Measurements from ENCODE around the gene ATP6V1A. TPM values are rescaled to one million over a fixed set of nuclear protein-coding genes. Genes with fewer than 3 reads are reported as not detected.

The ATP6V1A gene
- total RNA-seq, 5 donors from 2014 or later (not counting 1 experiment from before 2014, with no cell fraction given), result 14.9 to 23.7 (median 17.8) TPM

- Histone ChIP-seq H3K27ac (ENCODE audit: low read length) (no peak overlapping the region), H3K9me3 (no peaks in the 10 kb centered on the region), H3K4me1 (ENCODE audit: control insufficient read depth in 1 of 2, extremely low read depth in 1 of 2, insufficient read depth in 2 of 2, low read length in 2 of 2) (no peaks in the 10 kb centered on the region), H3K27me3 (replicated peaks in 1 of 2; ENCODE audit: control insufficient read depth in 2 of 2, extremely low read depth in 1 of 2, insufficient read depth in 2 of 2, low read length in 1 of 2) (no peaks in the 10 kb centered on the region), H3K4me3 (ENCODE audit: control insufficient read depth in 1 of 2, extremely low read depth in 1 of 2, low read length in 1 of 2) (no peak overlapping the region), H3K36me3 (ENCODE audit: control insufficient read depth in 2 of 2, extremely low read depth in 1 of 2, insufficient read depth in 1 of 2, low read length in 1 of 2) (peaks cover 0 to 42% of the 10 kb centered on the region in 2 donors)
- Mint-ChIP-seq H3K4me1 (no peaks in the 10 kb centered on the region), H3K9me3 (no peaks in the 10 kb centered on the region), H3K4me3 (no peak overlapping the region), H3K27me3 (no peaks in the 10 kb centered on the region), H3K27ac (no peak overlapping the region), H3K36me3 (peaks cover 34% of the 10 kb centered on the region)
- POLR2A ChIA-PET, result no interaction called here
- 88% methylated on average over 3 of the region's 4 CpGs for WGBS (ENCODE audit: insufficient coverage)
- ATAC-seq (replicated peaks in 1 of 4) (no peak), DNase-seq (no peak)
- CTCF ChIA-PET, result interaction anchor here (0.6 to 1.6 kb wide), 3 partner anchors 45 to 49 kb away, joined by 4 to 5 read pairs (median 4); no protein-coding TSS in a partner anchor
Observed at GRCh38 chr3:113794526-113794925, 47.7 kb downstream of the ATP6V1A start.

- Mint-ChIP-seq H3K4me3 (no peak overlapping the region), H3K36me3 (peaks cover 40% of the 10 kb centered on the region), H3K4me1 (no peaks in the 10 kb centered on the region), H3K9me3 (no peaks in the 10 kb centered on the region), H3K27ac (no peak overlapping the region), H3K27me3 (no peaks in the 10 kb centered on the region)
- no peak for ATAC-seq (replicated peaks in 1 of 4)
- Histone ChIP-seq H3K9me3 (no peaks in the 10 kb centered on the region), H3K27ac (ENCODE audit: low read length) (no peak overlapping the region), H3K4me3 (ENCODE audit: control insufficient read depth in 1 of 2, extremely low read depth in 1 of 2, low read length in 1 of 2) (no peak overlapping the region), H3K27me3 (replicated peaks in 1 of 2; ENCODE audit: control insufficient read depth in 2 of 2, extremely low read depth in 1 of 2, insufficient read depth in 2 of 2, low read length in 1 of 2) (no peaks in the 10 kb centered on the region), H3K36me3 (ENCODE audit: control insufficient read depth in 2 of 2, extremely low read depth in 1 of 2, insufficient read depth in 1 of 2, low read length in 1 of 2) (peaks cover 2 to 45% of the 10 kb centered on the region in 2 donors), H3K4me1 (ENCODE audit: control insufficient read depth in 1 of 2, extremely low read depth in 1 of 2, insufficient read depth in 2 of 2, low read length in 2 of 2) (no peaks in the 10 kb centered on the region)
- POLR2A ChIA-PET, result no interaction called here
- DNase-seq, result peak in 1 of 35 experiments; percentile 8
- CTCF ChIA-PET, result interaction anchor here in 1 of 2 donors (0.8 to 1.6 kb wide), 2 partner anchors 46 to 60 kb away, joined by 4 read pairs; no protein-coding TSS in a partner anchor
- WGBS (ENCODE audit: insufficient coverage), result no CpG with 5 or more reads among the region's 4 CpGs
Observed at GRCh38 chr3:113795693-113796092, 48.9 kb downstream of the ATP6V1A start.

- Histone ChIP-seq H3K27ac (ENCODE audit: low read length) (no peak overlapping the region), H3K4me3 (ENCODE audit: control insufficient read depth in 1 of 2, extremely low read depth in 1 of 2, low read length in 1 of 2) (no peak overlapping the region), H3K9me3 (no peaks in the 10 kb centered on the region), H3K36me3 (ENCODE audit: control insufficient read depth in 2 of 2, extremely low read depth in 1 of 2, insufficient read depth in 1 of 2, low read length in 1 of 2) (peaks cover 19 to 39% of the 10 kb centered on the region in 2 donors), H3K27me3 (replicated peaks in 1 of 2; ENCODE audit: control insufficient read depth in 2 of 2, extremely low read depth in 1 of 2, insufficient read depth in 2 of 2, low read length in 1 of 2) (no peaks in the 10 kb centered on the region), H3K4me1 (ENCODE audit: control insufficient read depth in 1 of 2, extremely low read depth in 1 of 2, insufficient read depth in 2 of 2, low read length in 2 of 2) (no peaks in the 10 kb centered on the region)
- no peaks in the 10 kb centered on the region for H3K4me1 Mint-ChIP-seq
- no peak overlapping the region for H3K4me3 Mint-ChIP-seq
- ChIA-PET CTCF (no interaction called here), POLR2A (no interaction called here)
- H3K36me3 Mint-ChIP-seq, result peaks cover 53% of the 10 kb centered on the region
- H3K27me3 Mint-ChIP-seq, result no peaks in the 10 kb centered on the region
- no CpG with 5 or more reads among the region's 3 CpGs for WGBS (ENCODE audit: insufficient coverage)
- no peak overlapping the region for H3K27ac Mint-ChIP-seq
- no peak for DNase-seq
- no peaks in the 10 kb centered on the region for H3K9me3 Mint-ChIP-seq
- ATAC-seq (replicated peaks in 1 of 4), result no peak
Observed at GRCh38 chr3:113802795-113803455, 56.1 kb downstream of the ATP6V1A start.

- Mint-ChIP-seq H3K4me3 (no peak overlapping the region), H3K27me3 (no peaks in the 10 kb centered on the region), H3K9me3 (no peaks in the 10 kb centered on the region), H3K27ac (no peak overlapping the region), H3K36me3 (peaks cover 49% of the 10 kb centered on the region), H3K4me1 (no peaks in the 10 kb centered on the region)
- POLR2A ChIA-PET, result no interaction called here
- no peaks in the 10 kb centered on the region for H3K9me3 ChIP-seq
- H3K4me1 ChIP-seq (ENCODE audit: control insufficient read depth in 1 of 2, extremely low read depth in 1 of 2, insufficient read depth in 2 of 2, low read length in 2 of 2), result no peaks in the 10 kb centered on the region
- H3K4me3 ChIP-seq (ENCODE audit: control insufficient read depth in 1 of 2, extremely low read depth in 1 of 2, low read length in 1 of 2), result no peak overlapping the region
- DNase-seq (no peak), ATAC-seq (replicated peaks in 1 of 4) (no peak)
- WGBS (ENCODE audit: insufficient coverage), result no CpG with 5 or more reads among the region's 4 CpGs
- no peak overlapping the region for H3K27ac ChIP-seq (ENCODE audit: low read length)
- H3K36me3 ChIP-seq (ENCODE audit: control insufficient read depth in 2 of 2, extremely low read depth in 1 of 2, insufficient read depth in 1 of 2, low read length in 1 of 2), result peaks cover 19 to 33% of the 10 kb centered on the region in 2 donors
- CTCF ChIA-PET, result no interaction called here
- H3K27me3 ChIP-seq (replicated peaks in 1 of 2; ENCODE audit: control insufficient read depth in 2 of 2, extremely low read depth in 1 of 2, insufficient read depth in 2 of 2, low read length in 1 of 2), result no peaks in the 10 kb centered on the region
Observed at GRCh38 chr3:113804661-113805060, 57.8 kb downstream of the ATP6V1A start.

- DNase-seq, result no peak
- no peak overlapping the region for H3K27ac Mint-ChIP-seq
- Histone ChIP-seq H3K9me3 (no peaks in the 10 kb centered on the region), H3K27ac (ENCODE audit: low read length) (no peak overlapping the region), H3K27me3 (replicated peaks in 1 of 2; ENCODE audit: control insufficient read depth in 2 of 2, extremely low read depth in 1 of 2, insufficient read depth in 2 of 2, low read length in 1 of 2) (no peaks in the 10 kb centered on the region), H3K4me1 (ENCODE audit: control insufficient read depth in 1 of 2, extremely low read depth in 1 of 2, insufficient read depth in 2 of 2, low read length in 2 of 2) (no peaks in the 10 kb centered on the region), H3K4me3 (ENCODE audit: control insufficient read depth in 1 of 2, extremely low read depth in 1 of 2, low read length in 1 of 2) (no peak overlapping the region), H3K36me3 (ENCODE audit: control insufficient read depth in 2 of 2, extremely low read depth in 1 of 2, insufficient read depth in 1 of 2, low read length in 1 of 2) (peaks cover 19 to 33% of the 10 kb centered on the region in 2 donors)
- no peaks in the 10 kb centered on the region for H3K27me3 Mint-ChIP-seq
- no peaks in the 10 kb centered on the region for H3K9me3 Mint-ChIP-seq
- POLR2A ChIA-PET, result no interaction called here
- ATAC-seq (replicated peaks in 1 of 4), result no peak
- peaks cover 48% of the 10 kb centered on the region for H3K36me3 Mint-ChIP-seq
- CTCF ChIA-PET, result interaction anchor here in 1 of 2 donors (0.6 to 1.0 kb wide), 2 partner anchors 60 to 1262 kb away, joined by 3 to 4 read pairs; no protein-coding TSS in a partner anchor
- H3K4me1 Mint-ChIP-seq, result no peaks in the 10 kb centered on the region
- WGBS (ENCODE audit: insufficient coverage), result 100% methylated on average over 1 of the region's 3 CpGs
- no peak overlapping the region for H3K4me3 Mint-ChIP-seq
Observed at GRCh38 chr3:113805249-113805648, 58.4 kb downstream of the ATP6V1A start.

GRCh38 chr3:113812854-113813253 lies 66.0 kb downstream of the ATP6V1A start:
- Mint-ChIP-seq H3K27ac (no peak overlapping the region), H3K9me3 (no peaks in the 10 kb centered on the region), H3K36me3 (peaks cover 25% of the 10 kb centered on the region), H3K4me1 (no peaks in the 10 kb centered on the region), H3K27me3 (no peaks in the 10 kb centered on the region), H3K4me3 (no peak overlapping the region)
- no peak overlapping the region for H3K27ac ChIP-seq (ENCODE audit: low read length)
- peaks cover 0 to 16% of the 10 kb centered on the region in 2 donors for H3K36me3 ChIP-seq (ENCODE audit: control insufficient read depth in 2 of 2, extremely low read depth in 1 of 2, insufficient read depth in 1 of 2, low read length in 1 of 2)
- no peaks in the 10 kb centered on the region for H3K27me3 ChIP-seq (replicated peaks in 1 of 2; ENCODE audit: control insufficient read depth in 2 of 2, extremely low read depth in 1 of 2, insufficient read depth in 2 of 2, low read length in 1 of 2)
- ChIA-PET POLR2A (no interaction called here), CTCF (interaction anchor here in 1 of 2 donors (0.6 kb wide), 1 partner anchor 401 kb away, joined by 5 read pairs; no protein-coding TSS in a partner anchor)
- DNase-seq (no peak), ATAC-seq (replicated peaks in 1 of 4) (no peak)
- 100% methylated on average over 2 of the region's 3 CpGs for WGBS (ENCODE audit: insufficient coverage)
- no peak overlapping the region for H3K4me3 ChIP-seq (ENCODE audit: control insufficient read depth in 1 of 2, extremely low read depth in 1 of 2, low read length in 1 of 2)
- no peaks in the 10 kb centered on the region for H3K4me1 ChIP-seq (ENCODE audit: control insufficient read depth in 1 of 2, extremely low read depth in 1 of 2, insufficient read depth in 2 of 2, low read length in 2 of 2)
- no peaks in the 10 kb centered on the region for H3K9me3 ChIP-seq

All from T-cell (primary cell).